NCI-H510A (cell line): ENCODE measurements around the gene CROCC2.

ENCODE experiments used
- DNase-seq: peaks from one replicate; lab custom pipeline; 2025; lab: John Stamatoyannopoulos, UW

CROCC2 gene

GRCh38 chr2:241038374-241039180 is 132.4 kb downstream of the CROCC2 start:
- DNase-seq: no peak

GRCh38 chr2:241039416-241039815 is 133.3 kb downstream of the CROCC2 start:
- DNase-seq: no peak

- DNase-seq: no peak
Observed at GRCh38 chr2:241040081-241040803, 134.1 kb downstream of the CROCC2 start.

- DNase-seq: no peak
Observed at GRCh38 chr2:241041589-241042158, 135.5 kb downstream of the CROCC2 start.
